ENCODE measurements around the gene IQGAP2.

The IQGAP2 gene

GRCh38 chr5:76485511-76485910, 82.4 kb downstream of the IQGAP2 start:
- no peaks in the 10 kb centered on the region for H3F3A ChIP-seq (ENCODE audit: insufficient read depth)
- H3K79me2 ChIP-seq (ENCODE audit: insufficient read depth, low read length): no peaks in the 10 kb centered on the region
- H3K4me2 ChIP-seq (ENCODE audit: low read depth, low read length, poor library complexity, severe bottlenecking): no peak overlapping the region
- no peak overlapping the region for H2AFZ ChIP-seq (ENCODE audit: low read depth, low read length, severe bottlenecking)
- no peaks in the 10 kb centered on the region for H3K27me3 ChIP-seq (ENCODE audit: low read length)
- TF ChIP-seq CTCF (IDR thresholded peaks at IDR 0.05; ENCODE audit: insufficient read depth, low read length, poor library complexity, severe bottlenecking) (no peak), EZH2phosphoT487 (conservative IDR thresholded peaks at IDR 0.05; ENCODE audit: low read length) (no peak)
- H3K27ac ChIP-seq (ENCODE audit: low read depth, low read length): no peak overlapping the region
- H3K36me3 ChIP-seq (ENCODE audit: low read length): no peaks in the 10 kb centered on the region
- H4K20me1 ChIP-seq (ENCODE audit: low read depth, low read length): no peaks in the 10 kb centered on the region
- no peaks in the 10 kb centered on the region for H3K9me2 ChIP-seq (replicated peaks; ENCODE audit: insufficient read depth, low read length)
- no peak overlapping the region for H3K4me3 ChIP-seq (ENCODE audit: insufficient read depth, low read length, poor library complexity, severe bottlenecking)
- H3K9ac ChIP-seq (ENCODE audit: low read length): no peak overlapping the region
- no peaks in the 10 kb centered on the region for H3K9me3 ChIP-seq (ENCODE audit: insufficient read depth, low read length)

GRCh38 chr5:76487386-76487785, 84.3 kb downstream of the IQGAP2 start:
- H3K79me2 ChIP-seq (ENCODE audit: insufficient read depth, low read length): no peaks in the 10 kb centered on the region
- no peaks in the 10 kb centered on the region for H3K9me2 ChIP-seq (replicated peaks; ENCODE audit: insufficient read depth, low read length)
- H3K4me2 ChIP-seq (ENCODE audit: low read depth, low read length, poor library complexity, severe bottlenecking): no peak overlapping the region
- no peak for TF ChIP-seq CTCF (IDR thresholded peaks at IDR 0.05; ENCODE audit: insufficient read depth, low read length, poor library complexity, severe bottlenecking)
- no peak for TF ChIP-seq EZH2phosphoT487 (conservative IDR thresholded peaks at IDR 0.05; ENCODE audit: low read length)
- no peaks in the 10 kb centered on the region for H3F3A ChIP-seq (ENCODE audit: insufficient read depth)
- no peak overlapping the region for H3K4me3 ChIP-seq (ENCODE audit: insufficient read depth, low read length, poor library complexity, severe bottlenecking)
- no peaks in the 10 kb centered on the region for H3K9me3 ChIP-seq (ENCODE audit: insufficient read depth, low read length)
- no peaks in the 10 kb centered on the region for H3K27me3 ChIP-seq (ENCODE audit: low read length)
- H3K36me3 ChIP-seq (ENCODE audit: low read length): no peaks in the 10 kb centered on the region
- no peak overlapping the region for H3K9ac ChIP-seq (ENCODE audit: low read length)
- H4K20me1 ChIP-seq (ENCODE audit: low read depth, low read length): no peaks in the 10 kb centered on the region
- no peak overlapping the region for H2AFZ ChIP-seq (ENCODE audit: low read depth, low read length, severe bottlenecking)
- H3K27ac ChIP-seq (ENCODE audit: low read depth, low read length): no peak overlapping the region

GRCh38 chr5:76487821-76488220, 84.7 kb downstream of the IQGAP2 start:
- TF ChIP-seq EZH2phosphoT487 (conservative IDR thresholded peaks at IDR 0.05; ENCODE audit: low read length): no peak
- TF ChIP-seq CTCF (IDR thresholded peaks at IDR 0.05; ENCODE audit: insufficient read depth, low read length, poor library complexity, severe bottlenecking): no peak
- Histone ChIP-seq H3F3A (ENCODE audit: insufficient read depth) (no peaks in the 10 kb centered on the region), H4K20me1 (ENCODE audit: low read depth, low read length) (no peaks in the 10 kb centered on the region), H3K4me3 (ENCODE audit: insufficient read depth, low read length, poor library complexity, severe bottlenecking) (no peak overlapping the region), H3K27me3 (ENCODE audit: low read length) (no peaks in the 10 kb centered on the region), H3K9ac (ENCODE audit: low read length) (no peak overlapping the region), H3K27ac (ENCODE audit: low read depth, low read length) (no peak overlapping the region), H3K36me3 (ENCODE audit: low read length) (no peaks in the 10 kb centered on the region), H3K4me2 (ENCODE audit: low read depth, low read length, poor library complexity, severe bottlenecking) (no peak overlapping the region), H3K9me2 (replicated peaks; ENCODE audit: insufficient read depth, low read length) (no peaks in the 10 kb centered on the region), H3K9me3 (ENCODE audit: insufficient read depth, low read length) (no peaks in the 10 kb centered on the region), H3K79me2 (ENCODE audit: insufficient read depth, low read length) (no peaks in the 10 kb centered on the region), H2AFZ (ENCODE audit: low read depth, low read length, severe bottlenecking) (no peak overlapping the region)

All from SU-DHL-6 (cell line).